Astrocyte of the cerebellum (primary cell): ENCODE measurements around the gene ELP4.

ENCODE experiments used
- DNase-seq: peaks from one replicate; pipeline ENCODE4 v3.0.0-alpha.2; 2011; ENCODE audit warnings: low read depth
- H3K4me3 ChIP-seq: 2 replicates; pipeline ENCODE4 v1.5.1; 2011; ENCODE audit warnings: mild to moderate bottlenecking, low read depth, low read length, moderate library complexity
- CTCF ChIP-seq: IDR thresholded peaks from 2 replicates; pipeline ENCODE4 v1.5.1; 2012; ENCODE audit warnings: low read length, low read depth, moderate library complexity, mild to moderate bottlenecking; ENCODE audit errors: missing control alignments
- in situ Hi-C: cut with HindIII; loops from 2 replicates; pipeline ENCODE4 v1.10.0; 2017; ENCODE audit warnings: low sequenced_read_pairs

ELP4 gene

GRCh38 chr11:31783252-31783651 is 273.7 kb downstream of the ELP4 start:
- no peak for DNase-seq
- in situ Hi-C loops, result no loop called here
- no peak for TF ChIP-seq CTCF
- H3K4me3 ChIP-seq, result no peak overlapping the region

DNA sequence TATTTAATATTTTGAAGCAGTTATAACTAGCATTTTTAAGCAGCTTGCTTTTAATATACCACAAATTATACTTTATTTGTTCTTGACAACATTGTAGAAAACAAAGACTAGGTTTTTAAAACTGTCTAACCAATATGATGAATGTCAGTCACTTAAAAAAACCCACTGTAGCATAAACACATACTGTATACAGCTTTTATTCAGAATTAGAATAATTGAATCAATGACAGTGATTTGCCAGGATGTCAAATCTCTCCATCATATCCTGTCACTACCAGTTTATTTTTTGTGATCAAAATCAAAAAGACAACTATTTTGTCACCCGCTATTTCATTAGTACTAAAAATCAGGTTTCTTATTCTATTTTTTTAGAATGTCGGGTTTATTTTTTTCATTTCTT is 275.0 kb downstream of the ELP4 start:
- DNase-seq, result no peak
- TF ChIP-seq CTCF, result no peak
- no peak overlapping the region for H3K4me3 ChIP-seq
- in situ Hi-C loops, result no loop called here

DNA sequence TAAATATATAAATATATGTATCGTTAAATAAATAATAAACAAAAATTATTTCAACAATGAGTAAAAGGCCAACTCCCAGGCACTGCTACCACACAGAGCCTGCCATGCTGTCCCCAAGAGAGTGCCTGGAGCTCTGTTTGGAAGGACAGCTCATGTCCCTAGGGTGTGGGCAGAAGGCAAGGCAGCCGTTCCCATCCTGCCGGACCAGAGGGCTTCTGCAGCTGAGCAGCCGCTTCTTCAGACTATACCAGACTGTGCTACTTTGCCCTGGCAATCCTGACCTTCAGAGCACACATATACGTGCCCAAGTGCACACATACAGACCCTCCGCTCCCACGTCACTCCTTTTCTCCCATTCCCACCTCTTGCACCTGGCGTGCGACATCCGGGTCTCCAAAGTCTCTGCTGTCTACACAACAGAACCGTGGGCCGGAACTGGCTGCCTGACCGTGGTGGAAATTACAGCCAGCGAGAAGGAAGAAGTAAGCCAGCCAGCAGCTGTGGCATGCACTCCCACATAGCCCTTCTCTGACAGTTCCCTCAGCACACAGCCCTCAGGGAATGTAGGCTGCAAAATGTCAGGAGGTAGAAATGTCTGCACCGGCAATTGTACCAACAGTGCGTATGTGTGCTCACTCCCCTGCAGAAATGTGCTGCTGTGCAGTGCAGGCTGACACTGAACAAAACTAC is 277.6 kb downstream of the ELP4 start:
- in situ Hi-C loops, result no loop called here
- TF ChIP-seq CTCF, result no peak
- H3K4me3 ChIP-seq, result no peak overlapping the region
- DNase-seq, result no peak

- no peak for TF ChIP-seq CTCF
- in situ Hi-C loops, result no loop called here
- H3K4me3 ChIP-seq, result no peak overlapping the region
- DNase-seq, result no peak
These were observed 278.5 kb downstream of the ELP4 start for GRCh38 chr11:31788085-31788484.

DNA sequence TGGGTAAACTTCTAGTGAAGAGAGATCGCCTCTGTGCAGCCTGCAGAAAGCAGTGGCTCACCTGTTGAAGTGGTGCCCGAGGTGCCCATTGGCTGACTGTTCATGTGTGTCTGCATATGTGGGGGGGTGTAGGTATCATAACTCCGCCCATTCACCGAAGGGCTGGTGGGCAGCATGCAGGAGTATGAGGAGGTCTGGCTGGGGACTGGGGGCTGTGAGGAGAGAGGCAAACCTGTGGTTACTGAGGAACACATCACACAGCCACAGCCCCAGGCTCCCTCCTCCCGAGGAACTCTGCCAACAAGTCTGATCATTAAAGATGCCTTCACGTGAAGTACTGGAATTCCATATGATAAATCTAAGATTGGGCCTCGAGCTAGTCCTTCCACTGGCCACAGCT is 281.1 kb downstream of the ELP4 start:
- in situ Hi-C loops, result no loop called here
- TF ChIP-seq CTCF, result no peak
- no peak for DNase-seq
- no peak overlapping the region for H3K4me3 ChIP-seq

DNA sequence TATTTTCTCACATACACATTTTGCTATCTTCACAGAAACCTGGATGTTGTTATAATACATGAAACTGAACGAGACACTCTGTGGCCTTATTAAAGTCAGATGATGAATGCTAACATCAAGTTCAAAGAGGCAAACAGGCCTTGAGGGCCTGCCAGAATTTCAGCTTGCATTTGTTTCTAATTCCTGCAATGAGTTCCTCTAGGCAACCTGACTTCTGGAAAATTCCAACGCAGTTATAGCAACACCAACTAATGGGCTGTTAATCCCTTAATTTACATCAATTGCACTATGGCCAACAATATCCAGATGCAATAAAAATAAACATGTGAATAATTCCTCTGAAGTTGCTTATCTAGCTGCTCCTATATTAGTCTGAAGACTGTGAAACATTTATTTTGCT is 282.5 kb downstream of the ELP4 start:
- TF ChIP-seq CTCF, result no peak
- in situ Hi-C loops, result no loop called here
- no peak overlapping the region for H3K4me3 ChIP-seq
- DNase-seq, result no peak

- no peak for DNase-seq
- TF ChIP-seq CTCF, result no peak
- H3K4me3 ChIP-seq, result no peak overlapping the region
- in situ Hi-C loops, result no loop called here
These were observed 282.9 kb downstream of the ELP4 start for GRCh38 chr11:31792456-31792855.
